IMR-90 (cell line): Measurements from ENCODE around the gene NPAS3. TPM values are rescaled to one million over a fixed set of nuclear protein-coding genes. Genes with fewer than 3 reads are reported as not detected.

ENCODE experiments used
- ATAC-seq: fragments of 200-7000 bp; cut with Tn5 transposase; 2 replicates; pipeline ENCODE4 v1.9.1; 2020; ENCODE audit warnings: low read depth, mild to moderate bottlenecking, moderate library complexity
- BruUV-seq: library from RNA; stranded (reverse); fragments of 400-500 nt; replicated peaks from 2 replicates; lab custom pipeline; 2021; lab: Mats Ljungman, UMichigan
- CTCF ChIA-PET: fragments of 300-600 bp; formaldehyde crosslinking; extraction: SDS; loops from one replicate; lab custom pipeline; 2021; ENCODE audit warnings: antibody characterized with exemption; lab: Yijun Ruan, JAX
- POLR2A ChIA-PET: fragments of 300-600 bp; sonication (Branson Sonifier 250); formaldehyde crosslinking; loops from one replicate; lab custom pipeline; 2022; ENCODE audit warnings: antibody characterized with exemption; ENCODE audit not compliant: unreplicated experiment; lab: Charles Lee
- DNase-seq: peaks from one replicate; pipeline ENCODE4 v3.0.0; 2013
- H2AFZ ChIP-seq: replicated peaks from 2 replicates; pipeline ENCODE3; 2013; ENCODE audit warnings: low read length, mild to moderate bottlenecking; ENCODE audit not compliant: poor library complexity
- H2AK5ac ChIP-seq: 2 replicates; pipeline ENCODE4 v1.6.1; 2013; ENCODE audit warnings: low read depth, low read length, inconsistent platforms
- H2AK9ac ChIP-seq: replicated peaks from 2 replicates; pipeline ENCODE3; 2013; ENCODE audit warnings: mild to moderate bottlenecking, low read depth, low read length, moderate library complexity; ENCODE audit not compliant: poor library complexity
- H2BK120ac ChIP-seq: 2 replicates; pipeline ENCODE4 v1.6.1; 2013; ENCODE audit warnings: low read depth, low read length, inconsistent platforms
- H2BK15ac ChIP-seq: 3 replicates; pipeline ENCODE4 v1.6.1; 2013; ENCODE audit warnings: low read depth, low read length, inconsistent platforms
- H2BK20ac ChIP-seq: 2 replicates; pipeline ENCODE4 v1.6.1; 2013; ENCODE audit warnings: low read depth, mild to moderate bottlenecking, inconsistent platforms, low read length, moderate library complexity
- H2BK5ac ChIP-seq: 2 replicates; pipeline ENCODE4 v1.6.1; 2013; ENCODE audit warnings: mild to moderate bottlenecking, low read depth, low read length, inconsistent platforms; ENCODE audit not compliant: poor library complexity, severe bottlenecking
- H3K14ac ChIP-seq: replicated peaks from 2 replicates; pipeline ENCODE4 v1.6.1; 2013; ENCODE audit warnings: low read depth, low read length, inconsistent platforms
- H3K18ac ChIP-seq: 2 replicates; pipeline ENCODE4 v1.6.1; 2013; ENCODE audit warnings: low read depth, low read length, control low read depth
- H3K23ac ChIP-seq: 2 replicates; pipeline ENCODE4 v1.6.1; 2013; ENCODE audit warnings: low read depth, low read length, inconsistent platforms
- H3K27ac ChIP-seq: 2 replicates; pipeline ENCODE4 v1.5.1; 2013; ENCODE audit warnings: mild to moderate bottlenecking, control low read depth, low read length; ENCODE audit not compliant: insufficient read depth
- H3K27me3 ChIP-seq: 2 replicates; pipeline ENCODE4 v1.6.1; 2013; ENCODE audit warnings: low read length; ENCODE audit not compliant: control insufficient read depth, insufficient read depth
- H3K36me3 ChIP-seq: 2 replicates; pipeline ENCODE4 v1.6.1; 2013; ENCODE audit warnings: low read length, mixed read lengths; ENCODE audit not compliant: control insufficient read depth, insufficient read depth
- H3K4ac ChIP-seq: 2 replicates; pipeline ENCODE4 v1.6.1; 2013; ENCODE audit warnings: low read depth, low read length, inconsistent platforms
- H3K4me1 ChIP-seq: 2 replicates; pipeline ENCODE4 v1.6.1; 2013; ENCODE audit warnings: low read length, mixed read lengths; ENCODE audit not compliant: control insufficient read depth, insufficient read depth
- H3K4me2 ChIP-seq: 2 replicates; pipeline ENCODE4 v1.6.1; 2013; ENCODE audit warnings: low read depth, mild to moderate bottlenecking, control low read depth, low read length, moderate library complexity
- H3K4me3 ChIP-seq: 2 replicates; pipeline ENCODE4 v1.5.1; 2013; ENCODE audit warnings: low read depth, mild to moderate bottlenecking, control low read depth, low read length, moderate library complexity; ENCODE audit not compliant: insufficient read depth
- H3K56ac ChIP-seq: 2 replicates; pipeline ENCODE4 v1.6.1; 2013; ENCODE audit warnings: low read length, inconsistent platforms; ENCODE audit not compliant: insufficient read depth; ENCODE audit errors: extremely low read depth
- H3K79me1 ChIP-seq, 2 experiments: 2 replicates each; pipeline ENCODE4 v1.6.1; 2013; ENCODE audit warnings: low read length in 2 of 2, inconsistent platforms in 1 of 2, low read depth in 1 of 2
- H3K9ac ChIP-seq: 2 replicates; pipeline ENCODE4 v1.6.1; 2013; ENCODE audit warnings: low read depth, low read length, control low read depth
- H3K9me1 ChIP-seq: 2 replicates; pipeline ENCODE4 v1.6.1; 2013; ENCODE audit warnings: low read length, inconsistent platforms; ENCODE audit not compliant: insufficient read depth
- H3K9me3 ChIP-seq: 2 replicates; pipeline ENCODE4 v1.6.1; 2013; ENCODE audit warnings: low read length; ENCODE audit not compliant: control insufficient read depth, insufficient read depth
- H4K20me1 ChIP-seq: 2 replicates; pipeline ENCODE4 v1.6.1; 2013; ENCODE audit warnings: low read length, inconsistent platforms; ENCODE audit not compliant: insufficient read depth
- H4K5ac ChIP-seq: 2 replicates; pipeline ENCODE4 v1.6.1; 2013; ENCODE audit warnings: mild to moderate bottlenecking, low read depth, low read length, control low read depth
- H4K8ac ChIP-seq, 2 experiments: 2 replicates each; pipeline ENCODE4 v1.6.1; 2013; ENCODE audit warnings: low read depth in 2 of 2, low read length in 2 of 2, control low read depth in 1 of 2, inconsistent platforms in 1 of 2
- H4K91ac ChIP-seq: 2 replicates; pipeline ENCODE4 v1.6.1; 2013; ENCODE audit warnings: low read depth, low read length, inconsistent platforms; ENCODE audit not compliant: insufficient read depth
- CEBPB ChIP-seq: IDR thresholded peaks from 2 replicates; pipeline ENCODE4 v1.6.1; 2012; ENCODE audit warnings: low read depth, low read length, improper control_type of control experiment
- FOS ChIP-seq: fragments of 150-350 bp; IDR thresholded peaks from 2 replicates; pipeline ENCODE4 v1.6.1; 2016; ENCODE audit warnings: low read depth, low read length
- NFE2L2 ChIP-seq: fragments of 150-350 bp; IDR thresholded peaks from 2 replicates; pipeline ENCODE4 v1.6.1; 2016; ENCODE audit warnings: low read depth, mild to moderate bottlenecking, low read length
- SMC3 ChIP-seq: fragments of 150-350 bp; IDR thresholded peaks from 2 replicates; pipeline ENCODE4 v1.6.1; 2016; ENCODE audit warnings: low read depth, mild to moderate bottlenecking, antibody characterized with exemption, low read length, moderate library complexity
- USF2 ChIP-seq: fragments of 150-350 bp; IDR thresholded peaks from 2 replicates; pipeline ENCODE4 v1.6.1; 2017; ENCODE audit warnings: mild to moderate bottlenecking, antibody characterized with exemption, low read length, low read depth
- WGBS, 2 experiments: methylation state at CpG; one replicate each; pipeline versions ENCODE4 v1.1.5 to v1.1.7; 2013; ENCODE audit warnings: missing lambda C conversion rate in 2 of 2; ENCODE audit not compliant: insufficient read length in 1 of 2; ENCODE audit errors: extremely low coverage in 2 of 2; 5-methylcytosine and 5-hydroxymethylcytosine counted together
- dilution Hi-C: fragments of 300-500 bp; cut with HindIII; formaldehyde crosslinking; loops from one replicate; pipeline ENCODE4 v1.14.3; 2018; ENCODE audit warnings: low sequenced_read_pairs; ENCODE audit not compliant: unreplicated experiment
- in situ Hi-C: fragments of 300-500 bp; cut with MboI; formaldehyde crosslinking; loops from 3 replicates; pipeline ENCODE4 v1.14.3; 2019; ENCODE audit warnings: low sequenced_read_pairs, inconsistent platforms, mixed read lengths
- intact Hi-C: fragments of 100-400 bp; cut with micrococcal nuclease; formaldehyde crosslinking; loops from 2 replicates; pipeline ENCODE4 v1.10.0; 2022
- polyA plus RNA-seq, 3 experiments: library from polyadenylated mRNA; depleted of rRNA; stranded (reverse); fragments of >200 nt; gene quantifications; 2 replicates each; pipeline ENCODE4 v1.2.3, GENCODE V29; 2012; ENCODE audit warnings: low replicate concordance in 1 of 3
- total RNA-seq: library from RNA; depleted of rRNA; stranded (reverse); fragments of >200 nt; gene quantifications from 2 replicates; pipeline ENCODE4 v1.2.3, GENCODE V29; 2012

Gene NPAS3
- total and polyA plus RNA-seq, 2 of the 4 experiments (the other 2 are of a cell fraction) = not detected

DNA sequence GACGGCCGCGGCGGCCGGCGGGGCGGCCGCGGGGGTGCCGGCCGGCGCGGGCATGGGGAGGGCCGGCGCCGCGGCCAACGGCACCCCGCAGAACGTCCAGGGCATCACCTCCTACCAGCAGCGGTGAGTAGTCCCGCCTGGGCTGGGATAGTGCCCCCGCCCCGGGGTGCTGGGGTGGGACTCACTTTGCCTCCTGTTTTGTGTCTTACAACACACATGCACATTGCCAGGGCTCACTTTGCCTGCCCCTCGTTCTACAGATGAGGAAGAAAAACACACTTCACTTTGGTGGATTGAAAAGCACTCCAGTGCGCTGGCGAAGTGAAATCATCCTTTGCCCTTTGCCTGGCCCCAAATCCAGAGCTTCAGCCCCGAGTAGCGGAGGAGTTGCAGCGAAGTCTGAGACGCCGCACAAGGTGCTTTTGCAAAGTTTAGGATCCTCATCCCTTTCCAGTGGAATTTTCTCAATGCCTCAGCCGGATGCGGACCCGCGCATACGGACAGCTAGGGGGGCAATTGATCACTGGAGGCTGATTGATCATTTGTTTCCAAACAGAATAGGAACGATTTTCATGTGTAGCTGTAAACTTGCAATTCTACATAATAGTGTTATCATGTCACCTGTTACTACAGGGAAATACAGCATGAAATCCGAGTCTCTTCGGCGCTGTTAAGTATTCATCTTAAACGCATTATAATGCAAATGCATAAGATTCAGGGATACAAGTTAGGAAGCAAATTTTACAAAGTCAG lies 3.6 kb upstream of the NPAS3 start:
- ATAC-seq (no peak), DNase-seq (no peak)
- no peak overlapping the region for H4K5ac ChIP-seq
- 3% methylated on average over 5 of the region's 42 CpGs; no CpG with 5 or more reads in 1 of the 2 experiments for WGBS, 2 experiments
- peak overlapping the region; percentile 30; the same call in 1 of the 2 replicates for H3K4me2 ChIP-seq
- no peak overlapping the region for H2AK9ac ChIP-seq
- no peak overlapping the region for H3K4me3 ChIP-seq
- no peak overlapping the region for H2BK20ac ChIP-seq
- dilution Hi-C loops (no loop called here), in situ Hi-C loops (no loop called here), intact Hi-C loops (no loop called here)
- H3K18ac ChIP-seq = no peak overlapping the region
- H3K9me1 ChIP-seq = no peaks in the 10 kb centered on the region
- H4K20me1 ChIP-seq = no peaks in the 10 kb centered on the region
- no TSS peak for BruUV-seq
- no peaks in the 10 kb centered on the region for H3K79me1 ChIP-seq
- H2AK5ac ChIP-seq = no peak overlapping the region
- no peak overlapping the region for H3K9ac ChIP-seq
- H3K9me3 ChIP-seq = peaks cover 2% of the 10 kb centered on the region; the same call in 1 of the 2 replicates
- H2BK15ac ChIP-seq = no peak overlapping the region
- no peaks in the 10 kb centered on the region for H3K36me3 ChIP-seq
- no peak overlapping the region for H3K14ac ChIP-seq
- H4K8ac ChIP-seq = no peak overlapping the region
- H3K56ac ChIP-seq = no peak overlapping the region
- ChIA-PET POLR2A (no interaction called here), CTCF (no interaction called here)
- H3K27ac ChIP-seq = no peak overlapping the region
- no peak overlapping the region for H2BK5ac ChIP-seq
- no peak overlapping the region for H4K91ac ChIP-seq
- H3K4me1 ChIP-seq = peaks cover 3% of the 10 kb centered on the region; the same call in 1 of the 2 replicates
- no peak overlapping the region for H3K23ac ChIP-seq
- peak overlapping the region; percentile 24 for H2AFZ ChIP-seq
- H2BK120ac ChIP-seq = no peak overlapping the region
- peaks cover 62% of the 10 kb centered on the region for H3K27me3 ChIP-seq
- H3K4ac ChIP-seq = no peak overlapping the region
- TF ChIP-seq SMC3 = no peak
- TF ChIP-seq FOS = no peak
- no peak for TF ChIP-seq NFE2L2
- no peak for TF ChIP-seq CEBPB
- TF ChIP-seq USF2 = no peak
